Loucy (cell line): ENCODE results near the gene HOXA3.

Experiments used
- EZH2phosphoT487 ChIP-seq: fragments of 200-600 bp; IDR thresholded peaks from 2 replicates; pipeline ENCODE4 v1.6.1; 2018; ENCODE audit warnings: antibody characterized with exemption, mild to moderate bottlenecking, moderate library complexity, borderline replicate concordance
- TF ChIP-seq, protein P1 (sequence below): fragments of 200-600 bp; sonication (generic); conservative IDR thresholded peaks from 2 replicates; pipeline ENCODE4 v1.5.1; 2014; ENCODE audit warnings: mild to moderate bottlenecking, antibody characterized with exemption, low read length

DNA sequence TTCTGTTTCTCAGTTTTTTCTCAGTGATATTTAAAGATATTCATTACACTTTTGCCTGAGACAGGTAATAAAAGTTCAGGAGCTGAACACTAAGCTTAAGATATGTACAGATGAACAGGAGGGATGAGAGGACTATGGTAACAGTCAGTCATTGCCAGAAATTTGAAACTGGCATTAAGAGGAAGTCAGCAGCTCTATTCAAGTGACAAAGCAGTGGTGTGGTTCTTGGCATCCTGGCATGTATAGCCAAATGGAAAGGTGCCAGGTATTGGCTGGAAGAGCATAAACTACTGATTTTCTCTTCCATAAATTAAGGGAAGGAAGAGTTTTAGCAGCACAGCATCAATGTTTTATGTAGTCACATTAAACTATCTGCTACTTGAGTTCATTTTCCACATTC, 79.3 kb downstream of the HOXA3 start:
- TF ChIP-seq, protein P1, sequence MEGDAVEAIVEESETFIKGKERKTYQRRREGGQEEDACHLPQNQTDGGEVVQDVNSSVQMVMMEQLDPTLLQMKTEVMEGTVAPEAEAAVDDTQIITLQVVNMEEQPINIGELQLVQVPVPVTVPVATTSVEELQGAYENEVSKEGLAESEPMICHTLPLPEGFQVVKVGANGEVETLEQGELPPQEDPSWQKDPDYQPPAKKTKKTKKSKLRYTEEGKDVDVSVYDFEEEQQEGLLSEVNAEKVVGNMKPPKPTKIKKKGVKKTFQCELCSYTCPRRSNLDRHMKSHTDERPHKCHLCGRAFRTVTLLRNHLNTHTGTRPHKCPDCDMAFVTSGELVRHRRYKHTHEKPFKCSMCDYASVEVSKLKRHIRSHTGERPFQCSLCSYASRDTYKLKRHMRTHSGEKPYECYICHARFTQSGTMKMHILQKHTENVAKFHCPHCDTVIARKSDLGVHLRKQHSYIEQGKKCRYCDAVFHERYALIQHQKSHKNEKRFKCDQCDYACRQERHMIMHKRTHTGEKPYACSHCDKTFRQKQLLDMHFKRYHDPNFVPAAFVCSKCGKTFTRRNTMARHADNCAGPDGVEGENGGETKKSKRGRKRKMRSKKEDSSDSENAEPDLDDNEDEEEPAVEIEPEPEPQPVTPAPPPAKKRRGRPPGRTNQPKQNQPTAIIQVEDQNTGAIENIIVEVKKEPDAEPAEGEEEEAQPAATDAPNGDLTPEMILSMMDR: no peak
- TF ChIP-seq EZH2phosphoT487: no peak
